Neural cell (in vitro differentiated cells): Measurements from ENCODE around the gene TK2. TPM values are rescaled to one million over a fixed set of nuclear protein-coding genes. Genes with fewer than 3 reads are reported as not detected.

Experiments used
- H2AFZ ChIP-seq: fragments of 200-600, 300-800 bp; sonication (generic), shearing (Covaris generic); 2 replicates; pipeline ENCODE4 v1.6.0; 2014; ENCODE audit warnings: low read depth, mild to moderate bottlenecking, antibody characterized with exemption, low read length, moderate library complexity
- H3F3A ChIP-seq: fragments of 200-600 bp; shearing (Covaris generic); 2 replicates; pipeline ENCODE4 v1.6.1; 2016; ENCODE audit warnings: mild to moderate bottlenecking, moderate library complexity, mixed read lengths, antibody characterized with exemption, low read length; ENCODE audit not compliant: insufficient read depth, poor library complexity, severe bottlenecking
- H3K27ac ChIP-seq: fragments of 200-600, 300-800 bp; sonication (generic), shearing (Covaris generic); 2 replicates; pipeline ENCODE4 v1.5.1; 2014; ENCODE audit warnings: mild to moderate bottlenecking, low read length, moderate library complexity
- H3K27me3 ChIP-seq: fragments of 300-800, 200-600 bp; sonication (generic), shearing (Covaris generic); 2 replicates; pipeline ENCODE4 v1.6.0; 2014; ENCODE audit warnings: mild to moderate bottlenecking, low read depth, low read length, moderate library complexity; ENCODE audit not compliant: insufficient read depth
- H3K36me3 ChIP-seq: fragments of 300-800, 200-600 bp; sonication (generic), shearing (Covaris generic); 2 replicates; pipeline ENCODE4 v1.5.1; 2014; ENCODE audit warnings: mild to moderate bottlenecking, antibody characterized with exemption, low read length, moderate library complexity; ENCODE audit not compliant: insufficient read depth
- H3K4me2 ChIP-seq: fragments of 300-800, 200-600 bp; sonication (generic), shearing (Covaris generic); 2 replicates; pipeline ENCODE4 v1.6.0; 2014; ENCODE audit warnings: mild to moderate bottlenecking, low read length
- H3K4me3 ChIP-seq: fragments of 300-800, 200-600 bp; sonication (generic), shearing (Covaris generic); 2 replicates; pipeline ENCODE4 v1.5.1; 2014; ENCODE audit warnings: mild to moderate bottlenecking, low read length, moderate library complexity
- H3K79me2 ChIP-seq: fragments of 200-600 bp; shearing (Covaris generic); replicated peaks from 2 replicates; pipeline ENCODE4 v1.6.0; 2014; ENCODE audit warnings: mild to moderate bottlenecking, low read length, moderate library complexity; ENCODE audit not compliant: insufficient read depth
- H3K9ac ChIP-seq: fragments of 300-800, 200-600 bp; sonication (generic), shearing (Covaris generic); 2 replicates; pipeline ENCODE4 v1.6.1; 2016; ENCODE audit warnings: mild to moderate bottlenecking, low read length, mixed read lengths
- H3K9me2 ChIP-seq: fragments of 200-600 bp; shearing (Covaris generic); 2 replicates; pipeline ENCODE4 v1.6.1; 2016; ENCODE audit warnings: mild to moderate bottlenecking, low read length, mixed read lengths; ENCODE audit not compliant: insufficient read depth
- H3K9me3 ChIP-seq: fragments of 200-600, 300-800 bp; sonication (generic), shearing (Covaris generic); 2 replicates; pipeline ENCODE4 v1.6.1; 2016; ENCODE audit warnings: mild to moderate bottlenecking, mixed run types, low read length, moderate library complexity, mixed read lengths
- H4K20me1 ChIP-seq: fragments of 200-600 bp; shearing (Covaris generic); 2 replicates; pipeline ENCODE4 v1.6.1; 2016; ENCODE audit warnings: mild to moderate bottlenecking, mixed run types; ENCODE audit not compliant: insufficient read depth
- CTCF ChIP-seq: fragments of 450-650 bp; IDR thresholded peaks from 2 replicates; pipeline ENCODE4 v1.5.1; 2014; ENCODE audit warnings: antibody characterized with exemption, mild to moderate bottlenecking, moderate library complexity; ENCODE audit not compliant: poor library complexity, severe bottlenecking
- EP300 ChIP-seq: fragments of 450-650 bp; conservative IDR thresholded peaks from 2 replicates; pipeline ENCODE4 v1.6.1; 2014; ENCODE audit warnings: antibody characterized with exemption, mild to moderate bottlenecking, moderate library complexity; ENCODE audit not compliant: poor library complexity, severe bottlenecking
- EZH2 ChIP-seq: fragments of 200-600, 300-800 bp; shearing (Covaris generic), sonication (generic); IDR thresholded peaks from 2 replicates; pipeline ENCODE4 v1.6.1; 2014; ENCODE audit warnings: antibody characterized with exemption, low read length, borderline replicate concordance, mild to moderate bottlenecking; ENCODE audit not compliant: insufficient read depth, poor library complexity, severe bottlenecking
- MXI1 ChIP-seq: fragments of 450-650 bp; conservative IDR thresholded peaks from 2 replicates; pipeline ENCODE4 v1.6.1; 2014; ENCODE audit warnings: antibody characterized with exemption, mild to moderate bottlenecking; ENCODE audit not compliant: poor library complexity, severe bottlenecking
- POLR2AphosphoS5 ChIP-seq: IDR thresholded peaks from 2 replicates; pipeline ENCODE4 v1.6.1; 2012
- RAD21 ChIP-seq: fragments of 450-650 bp; conservative IDR thresholded peaks from 2 replicates; pipeline ENCODE4 v1.6.1; 2014; ENCODE audit warnings: antibody characterized with exemption, mild to moderate bottlenecking, moderate library complexity
- REST ChIP-seq: IDR thresholded peaks from 2 replicates; pipeline ENCODE4 v1.6.1; 2012; ENCODE audit warnings: borderline replicate concordance
- SMC3 ChIP-seq: fragments of 450-650 bp; conservative IDR thresholded peaks from 2 replicates; pipeline ENCODE4 v1.6.1; 2014; ENCODE audit warnings: antibody characterized with exemption, mild to moderate bottlenecking, moderate library complexity; ENCODE audit not compliant: poor library complexity
- TAF1 ChIP-seq: IDR thresholded peaks from 2 replicates; pipeline ENCODE4 v1.6.1; 2012; ENCODE audit warnings: low read depth
- polyA plus RNA-seq: library from polyadenylated mRNA; depleted of rRNA; stranded (reverse); fragments of >200 nt; gene quantifications from 2 replicates; pipeline ENCODE4 v1.2.3, GENCODE V29; 2014

The TK2 gene
- polyA plus RNA-seq, 1 donor from 2014 or later, result 15.9 TPM

GRCh38 chr16:66541388-66542355 lies 8.2 kb downstream of the TK2 start:
- Histone ChIP-seq H3K9ac (no peak overlapping the region), H3K27me3 (no peaks in the 10 kb centered on the region), H4K20me1 (no peaks in the 10 kb centered on the region), H3K4me3 (no peak overlapping the region), H3F3A (no peaks in the 10 kb centered on the region), H3K79me2 (no peaks in the 10 kb centered on the region), H3K9me2 (no peaks in the 10 kb centered on the region), H3K4me2 (no peak overlapping the region), H3K9me3 (no peaks in the 10 kb centered on the region), H3K36me3 (no peaks in the 10 kb centered on the region), H2AFZ (no peak overlapping the region), H3K27ac (no peak overlapping the region)
- TF ChIP-seq RAD21 (no peak), MXI1 (no peak), REST (no peak), SMC3 (no peak), POLR2AphosphoS5 (no peak), EZH2 (no peak), CTCF (no peak), EP300 (no peak), TAF1 (no peak)

- H2AFZ ChIP-seq, result no peak overlapping the region
- no peaks in the 10 kb centered on the region for H3K9me3 ChIP-seq
- no peaks in the 10 kb centered on the region for H3F3A ChIP-seq
- no peaks in the 10 kb centered on the region for H3K36me3 ChIP-seq
- H4K20me1 ChIP-seq, result no peaks in the 10 kb centered on the region
- no peaks in the 10 kb centered on the region for H3K9me2 ChIP-seq
- no peaks in the 10 kb centered on the region for H3K79me2 ChIP-seq
- no peak for TF ChIP-seq MXI1
- no peak for TF ChIP-seq RAD21
- no peak for TF ChIP-seq SMC3
- no peak for TF ChIP-seq TAF1
- TF ChIP-seq POLR2AphosphoS5, result no peak
- no peak for TF ChIP-seq EP300
- no peak for TF ChIP-seq EZH2
- TF ChIP-seq CTCF, result no peak
- TF ChIP-seq REST, result no peak
- no peak overlapping the region for H3K27ac ChIP-seq
- no peaks in the 10 kb centered on the region for H3K27me3 ChIP-seq
- H3K9ac ChIP-seq, result no peak overlapping the region
- no peak overlapping the region for H3K4me2 ChIP-seq
- no peak overlapping the region for H3K4me3 ChIP-seq
These were observed 10.1 kb downstream of the TK2 start for GRCh38 chr16:66539623-66540469.
